A549 treated with GW870086 at 1 μM for 4 hours (cell line): ENCODE data around the gene ZNF793. TPM values are rescaled to one million over a fixed set of nuclear protein-coding genes. Genes with fewer than 3 reads are reported as not detected.

ENCODE experiments used
- total RNA-seq: library from RNA; stranded (reverse); fragments of 200-300 nt; extraction: Qiagen RNA extraction; gene quantifications from 5 replicates; pipeline ENCODE4 v1.2.3, GENCODE V29; 2022; ENCODE audit warnings: low read depth

ZNF793 gene
- 0.08 TPM in 1 of 5 replicates, not detected in the others for total RNA-seq

DNA sequence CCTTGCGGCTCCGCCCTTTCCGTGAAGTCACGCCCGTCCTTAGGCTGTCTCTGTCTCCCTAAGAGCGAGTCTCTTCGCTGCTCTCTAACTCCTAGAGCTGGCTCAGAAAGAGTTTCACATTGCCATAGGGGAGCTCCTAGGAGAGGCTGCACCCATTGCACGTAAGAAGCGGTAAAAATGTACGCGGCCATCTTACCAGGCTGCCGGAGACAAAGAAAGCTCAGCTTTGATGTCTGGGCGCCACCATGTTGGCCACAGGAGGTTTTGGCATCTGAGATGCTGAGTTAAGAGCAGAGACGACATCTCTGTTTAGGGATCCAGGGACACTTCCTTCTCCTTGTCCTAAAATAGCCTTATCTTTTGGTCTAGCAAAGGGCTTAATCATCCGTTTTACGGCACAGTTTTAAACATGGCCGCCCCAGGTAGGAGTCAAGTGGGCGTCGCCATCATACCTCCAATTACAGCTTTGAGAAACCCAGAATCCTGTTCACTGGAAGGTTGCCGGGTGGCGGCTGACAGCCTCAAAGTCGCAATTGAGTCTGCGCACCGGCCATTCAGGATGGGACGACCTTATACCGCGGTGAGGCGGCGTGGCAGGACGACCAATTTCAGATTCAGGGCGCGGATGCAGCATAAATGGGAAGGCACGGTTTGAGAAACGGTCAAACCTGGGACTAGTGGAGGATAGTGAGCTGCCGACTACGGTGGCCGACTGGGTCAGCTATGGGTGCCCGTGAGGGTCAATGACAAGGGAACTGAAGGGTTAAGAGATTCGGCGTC lies at the start of gene ZNF793:
Gene ZNF793 (plus strand): TSS at position 553 of the 780 bp plus-strand sequence. CDS start 16,501 bp downstream, outside the sequence.

GRCh38 chr19:37466798-37467607 lies 39.7 kb upstream of the ZNF793 start, which contains the start of gene ZNF569:
ZNF569 (minus strand) TSS chr19:37467444; CDS start chr19:37444921, 22,523 bp downstream.

GRCh38 chr19:37468961-37469777 lies 37.6 kb upstream of the ZNF793 start, which contains the start of gene ZNF570:
ZNF570 (plus strand) TSS chr19:37469356; CDS start chr19:37470355, 999 bp downstream.

Other genes starting within 250 kb of the ZNF793 start
- 2.4 to 3.2 TPM (median 3.0 TPM) in 5 replicates for gene ZNF527, start 135.8 kb upstream of the ZNF793 start, total RNA-seq
- 3.8 to 7.0 TPM (median 5.1 TPM) in 5 replicates for gene ZNF569, start 39.5 kb upstream of the ZNF793 start, total RNA-seq
- 2.9 to 4.2 TPM (median 4.0 TPM) in 5 replicates for gene ZNF570, start 37.6 kb upstream of the ZNF793 start, total RNA-seq
- 0.41 to 1.4 TPM (median 0.99 TPM) in 5 replicates for gene ZNF571, start 87.9 kb downstream of the ZNF793 start, total RNA-seq
- 0.18 TPM in 1 of 5 replicates, not detected in the others for gene ZNF540, start 87.9 kb downstream of the ZNF793 start, total RNA-seq
- gene ZFP30, start 148.5 kb downstream of the ZNF793 start, total RNA-seq = 5.8 to 8.5 TPM (median 7.7 TPM) in 5 replicates
- gene ZNF607, start 212.8 kb downstream of the ZNF793 start, total RNA-seq = 3.9 to 5.7 TPM (median 5.5 TPM) in 5 replicates